H1 (cell line): ENCODE data around the gene OBSCN. TPM values are rescaled to one million over a fixed set of nuclear protein-coding genes. Genes with fewer than 3 reads are reported as not detected.

ENCODE experiments used
- CTCF ChIA-PET: fragments of 300-600 bp; sonication (Branson Sonifier 250); formaldehyde crosslinking; loops from one replicate; lab custom pipeline; 2021; ENCODE audit not compliant: partially characterized antibody; lab: Charles Lee
- POLR2A ChIA-PET: fragments of 300-600 bp; sonication (Branson Sonifier 250); formaldehyde crosslinking; loops from one replicate; lab custom pipeline; 2021; ENCODE audit warnings: inconsistent platforms; ENCODE audit not compliant: partially characterized antibody; lab: Charles Lee
- DNase-seq, 2 experiments: peaks; one replicate each; pipeline versions ENCODE4 v3.0.0 to v3.0.0-alpha.2; 2010 to 2022; ENCODE audit warnings: low spot score in 2 of 2, low read depth in 1 of 2, mixed read lengths in 1 of 2
- FAIRE-seq: peaks from 2 replicates; lab custom pipeline; 2011; peaks lifted over from hg19 to GRCh38; lab: Jason Lieb, UNC
- H2AFZ ChIP-seq: 2 replicates; pipeline ENCODE4 v1.8.1; 2012; ENCODE audit warnings: low read length, inconsistent platforms
- H2AK5ac ChIP-seq: 2 replicates; pipeline ENCODE4 v1.6.1; 2013; ENCODE audit warnings: low read depth, low read length
- H2BK120ac ChIP-seq: replicated peaks from 2 replicates; pipeline ENCODE3; 2013; ENCODE audit warnings: low read depth, low read length, inconsistent platforms
- H2BK12ac ChIP-seq: 2 replicates; pipeline ENCODE4 v1.6.1; 2013; ENCODE audit warnings: low read depth, low read length
- H2BK15ac ChIP-seq: 2 replicates; pipeline ENCODE4 v1.6.1; 2013; ENCODE audit warnings: low read length
- H2BK20ac ChIP-seq: 2 replicates; pipeline ENCODE4 v1.6.1; 2013; ENCODE audit warnings: low read length
- H2BK5ac ChIP-seq: 2 replicates; pipeline ENCODE4 v1.6.1; 2013; ENCODE audit warnings: low read depth, low read length
- H3K14ac ChIP-seq: 2 replicates; pipeline ENCODE4 v1.6.1; 2013; ENCODE audit warnings: inconsistent platforms; ENCODE audit not compliant: insufficient read length
- H3K18ac ChIP-seq: 2 replicates; pipeline ENCODE4 v1.6.1; 2013; ENCODE audit warnings: low read length; ENCODE audit errors: extremely low read depth
- H3K23ac ChIP-seq: 2 replicates; pipeline ENCODE4 v1.6.1; 2013; ENCODE audit warnings: inconsistent platforms; ENCODE audit not compliant: insufficient read length
- H3K23me2 ChIP-seq: 2 replicates; pipeline ENCODE4 v1.6.1; 2013; ENCODE audit warnings: low read depth, low read length
- H3K27ac ChIP-seq: 2 replicates; pipeline ENCODE4 v1.6.1; 2011; ENCODE audit warnings: low read depth, low read length, inconsistent platforms
- H3K27me3 ChIP-seq, 4 experiments: replicated peaks in 1 of 4; 1 replicate in 1 of 4; 2 replicates in 3 of 4; pipeline versions ENCODE4 v1.6.1 to v1.8.1; 2011 to 2013; ENCODE audit warnings: low read length in 3 of 4, mild to moderate bottlenecking in 3 of 4, inconsistent platforms in 2 of 4, mixed read lengths in 2 of 4, moderate library complexity in 1 of 4; ENCODE audit not compliant: control insufficient read depth in 3 of 4, insufficient read depth in 3 of 4; ENCODE audit errors: extremely low read depth in 1 of 4
- H3K36me3 ChIP-seq, 4 experiments: 2 replicates each; pipeline versions ENCODE4 v1.6.1 to v1.8.1; 2011 to 2013; ENCODE audit warnings: mild to moderate bottlenecking in 4 of 4, low read length in 3 of 4, moderate library complexity in 2 of 4, control low read depth in 1 of 4, inconsistent platforms in 1 of 4; ENCODE audit not compliant: insufficient read depth in 4 of 4, control insufficient read depth in 2 of 4
- H3K4ac ChIP-seq: replicated peaks from 2 replicates; pipeline ENCODE3; 2013; ENCODE audit warnings: low read length, low read depth, mixed read lengths, inconsistent platforms; ENCODE audit not compliant: insufficient read length
- H3K4me1 ChIP-seq, 4 experiments: replicated peaks in 1 of 4; 1 replicate in 1 of 4; 2 replicates in 3 of 4; pipeline versions ENCODE4 v1.6.1 to v1.8.1; 2011 to 2013; ENCODE audit warnings: low read length in 3 of 4, inconsistent platforms in 2 of 4, mixed read lengths in 1 of 4; ENCODE audit not compliant: insufficient read depth in 4 of 4, control insufficient read depth in 3 of 4
- H3K4me2 ChIP-seq, 2 experiments: 2 replicates each; pipeline versions ENCODE4 v1.6.1 to v1.8.1; 2011 to 2013; ENCODE audit warnings: low read depth in 2 of 2, low read length in 2 of 2, control low read depth in 1 of 2, inconsistent platforms in 1 of 2, mild to moderate bottlenecking in 1 of 2; ENCODE audit not compliant: insufficient read depth in 1 of 2
- H3K4me3 ChIP-seq, 4 experiments: fragments of 200-600, 300-600 bp in 1 of 4; sonication (generic), shearing (Covaris generic), sonication (Bioruptor Twin) in 1 of 4; 2 replicates each; pipeline versions ENCODE4 v1.5.1 to v1.8.1; 2011 to 2016; ENCODE audit warnings: low read length in 4 of 4, low read depth in 3 of 4, control low read depth in 2 of 4, inconsistent platforms in 2 of 4, mild to moderate bottlenecking in 2 of 4, mixed read lengths in 1 of 4, moderate library complexity in 1 of 4; ENCODE audit not compliant: insufficient read depth in 2 of 4; ENCODE audit errors: extremely low read depth in 1 of 4
- H3K56ac ChIP-seq: replicated peaks from 2 replicates; pipeline ENCODE3; 2013; ENCODE audit warnings: low read depth, mild to moderate bottlenecking, mixed read lengths, low read length, inconsistent platforms; ENCODE audit not compliant: insufficient read length
- H3K79me1 ChIP-seq: 2 replicates; pipeline ENCODE4 v1.6.1; 2013; ENCODE audit warnings: low read depth, low read length, control low read depth
- H3K79me2 ChIP-seq, 2 experiments: 2 replicates each; pipeline versions ENCODE4 v1.6.1 to v1.8.1; 2012 to 2013; ENCODE audit warnings: low read length in 2 of 2, mild to moderate bottlenecking in 2 of 2, inconsistent platforms in 1 of 2; ENCODE audit not compliant: insufficient read depth in 2 of 2, control insufficient read depth in 1 of 2
- H3K9ac ChIP-seq, 4 experiments: replicated peaks in 1 of 4; 1 replicate in 1 of 4; 2 replicates in 3 of 4; pipeline versions ENCODE4 v1.6.1 to v1.8.1; 2011 to 2013; ENCODE audit warnings: low read depth in 3 of 4, low read length in 3 of 4, control low read depth in 2 of 4, mild to moderate bottlenecking in 2 of 4, moderate library complexity in 2 of 4, inconsistent platforms in 1 of 4; ENCODE audit errors: extremely low read depth in 1 of 4
- H3K9me3 ChIP-seq, 2 experiments: 2 replicates each; pipeline versions ENCODE4 v1.6.1 to v1.8.1; 2012 to 2013; ENCODE audit warnings: mild to moderate bottlenecking in 2 of 2, moderate library complexity in 2 of 2, control low read depth in 1 of 2, inconsistent platforms in 1 of 2, low read depth in 1 of 2, low read length in 1 of 2, mixed read lengths in 1 of 2; ENCODE audit not compliant: insufficient read depth in 2 of 2
- H4K20me1 ChIP-seq, 2 experiments: replicated peaks in 1 of 2; 2 replicates each; pipeline versions ENCODE3 to v1.8.1; 2011 to 2013; ENCODE audit warnings: inconsistent platforms in 2 of 2, low read length in 2 of 2, mild to moderate bottlenecking in 1 of 2; ENCODE audit not compliant: insufficient read depth in 2 of 2, control insufficient read depth in 1 of 2
- H4K5ac ChIP-seq: 2 replicates; pipeline ENCODE4 v1.6.1; 2013; ENCODE audit warnings: low read length, low read depth, mixed read lengths, inconsistent platforms; ENCODE audit not compliant: insufficient read length
- H4K8ac ChIP-seq: 2 replicates; pipeline ENCODE4 v1.8.0; 2013; ENCODE audit warnings: mild to moderate bottlenecking, moderate library complexity, low read length, inconsistent platforms; ENCODE audit not compliant: insufficient read depth; ENCODE audit errors: extremely low read depth
- H4K91ac ChIP-seq: replicated peaks from 2 replicates; pipeline ENCODE3; 2013; ENCODE audit warnings: low read length, mixed read lengths, inconsistent platforms; ENCODE audit not compliant: insufficient read length
- BRCA1 ChIP-seq: IDR thresholded peaks from 2 replicates; pipeline ENCODE4 v1.6.1; 2012; ENCODE audit warnings: low read depth, low read length, improper control_type of control experiment
- CEBPB ChIP-seq: IDR thresholded peaks from 2 replicates; pipeline ENCODE4 v1.6.1; 2012; ENCODE audit warnings: low read depth, low read length
- CHD2 ChIP-seq: IDR thresholded peaks from 2 replicates; pipeline ENCODE4 v1.6.1; 2012; ENCODE audit warnings: low read length, improper control_type of control experiment
- EP300 ChIP-seq, 2 experiments: IDR thresholded peaks; 1 replicate in 1 of 2; 2 replicates in 1 of 2; pipeline ENCODE4 v1.6.1; 2011 to 2012; ENCODE audit warnings: low read depth in 2 of 2, low read length in 2 of 2, mild to moderate bottlenecking in 2 of 2, borderline replicate concordance in 1 of 2, inconsistent platforms in 1 of 2, moderate library complexity in 1 of 2
- FOSL1 ChIP-seq: IDR thresholded peaks from 2 replicates; pipeline ENCODE4 v1.6.1; 2011; ENCODE audit warnings: mild to moderate bottlenecking, low read depth, low read length, moderate library complexity; ENCODE audit not compliant: insufficient read depth
- HDAC6 ChIP-seq: IDR thresholded peaks from one replicate; pipeline ENCODE4 v1.7.1; 2012; ENCODE audit warnings: low read depth, mild to moderate bottlenecking, inconsistent platforms, low read length, moderate library complexity
- MAFK ChIP-seq: IDR thresholded peaks from 2 replicates; pipeline ENCODE4 v1.6.1; 2012; ENCODE audit warnings: low read depth, mild to moderate bottlenecking, improper control_type of control experiment, low read length
- MAX ChIP-seq: IDR thresholded peaks from 2 replicates; pipeline ENCODE4 v1.6.1; 2012; ENCODE audit warnings: inconsistent platforms
- NRF1 ChIP-seq: IDR thresholded peaks from 2 replicates; pipeline ENCODE4 v1.6.1; 2011; ENCODE audit warnings: mild to moderate bottlenecking, low read depth, low read length, improper control_type of control experiment
- PHF8 ChIP-seq: fragments of 200-600 bp; sonication (generic); conservative IDR thresholded peaks from 2 replicates; pipeline ENCODE4 v1.7.1; 2012; ENCODE audit warnings: low read depth, mild to moderate bottlenecking, inconsistent platforms, low read length, moderate library complexity
- POLR2AphosphoS5 ChIP-seq: IDR thresholded peaks from 2 replicates; pipeline ENCODE4 v1.6.1; 2011; ENCODE audit warnings: low read depth, low read length
- RNF2 ChIP-seq: fragments of 200-900, 300-1000 bp; sonication (generic); IDR thresholded peaks from 2 replicates; pipeline ENCODE4 v1.7.1; 2016; ENCODE audit warnings: borderline replicate concordance, low read depth, mild to moderate bottlenecking, antibody characterized with exemption, low read length; ENCODE audit not compliant: poor library complexity, severe bottlenecking; ENCODE audit errors: missing control alignments
- SP2 ChIP-seq: IDR thresholded peaks from 2 replicates; pipeline ENCODE4 v1.6.1; 2012; ENCODE audit warnings: mild to moderate bottlenecking, low read length, inconsistent platforms
- SRF ChIP-seq: IDR thresholded peaks from 2 replicates; pipeline ENCODE4 v1.6.1; 2011; ENCODE audit warnings: mild to moderate bottlenecking, low read depth, low read length, moderate library complexity
- TCF12 ChIP-seq: IDR thresholded peaks from 2 replicates; pipeline ENCODE4 v1.6.1; 2011; ENCODE audit warnings: low read depth, mild to moderate bottlenecking, low read length
- WGBS, 2 experiments: shearing (Covaris generic) in 1 of 2; methylation state at CpG; one replicate each; pipeline versions ENCODE4 v1.1.6 to v1.1.7; 2013 to 2015; ENCODE audit warnings: low lambda C conversion rate in 2 of 2, mixed read lengths in 2 of 2, inconsistent platforms in 1 of 2, low coverage in 1 of 2, missing lambda C conversion rate in 1 of 2; ENCODE audit not compliant: insufficient replicate concordance in 2 of 2, insufficient coverage in 1 of 2, insufficient read length in 1 of 2; ENCODE audit errors: extremely low coverage in 1 of 2, missing lambda C conversion rate in 1 of 2; 5-methylcytosine and 5-hydroxymethylcytosine counted together
- polyA plus RNA-seq, 7 experiments: library from polyadenylated mRNA; depleted of rRNA in 3 of 7; stranded (reverse) in 5 of 7; unstranded in 2 of 7; fragments of >200 nt in 5 of 7; fragments of 200-250 nt in 2 of 7; gene quantifications; 1 replicate in 5 of 7; 2 replicates in 1 of 7; 4 replicates in 1 of 7; pipeline versions ENCODE4 v1.2.1 to v1.2.3, GENCODE V29; 2011 to 2013; ENCODE audit warnings: missing spikeins in 2 of 7, mixed read lengths in 2 of 7
- total RNA-seq: library from RNA; stranded (reverse); fragmentation: NEBNext Ultra II Directional; extraction: Animal tissue kit (Norgen Biotek cat#: 25700); gene quantifications from 2 replicates; pipeline ENCODE4 v1.2.1, GENCODE V29; 2021

Gene OBSCN
- total and polyA plus RNA-seq, 2 of the 8 experiments (the other 6 are each of a cell fraction or from before 2014, with no cell fraction given) = 7.5 to 28.4 TPM

- POLR2A ChIA-PET = interaction anchor here (0.9 to 1.1 kb wide), 3 partner anchors 11 to 131 kb away, joined by 3 to 4 read pairs (median 3); no protein-coding TSS in a partner anchor
- no peak for FAIRE-seq
- no peaks in the 10 kb centered on the region for H3K79me1 ChIP-seq
- TF ChIP-seq SP2 = no peak
- no peak for TF ChIP-seq CHD2
- TF ChIP-seq RNF2 = no peak
- TF ChIP-seq PHF8 = no peak
- no peak for TF ChIP-seq TCF12
- no peak for TF ChIP-seq NRF1
- TF ChIP-seq CEBPB = no peak
- no peak for TF ChIP-seq EP300 (IDR thresholded peaks at IDR 0.05; ENCODE audit: borderline replicate concordance in 1 of 2, low read depth in 2 of 2, low read length in 2 of 2)
- no peak for TF ChIP-seq MAX
- TF ChIP-seq POLR2AphosphoS5 = no peak
- no peak for TF ChIP-seq MAFK
- TF ChIP-seq BRCA1 = no peak
- no peak for TF ChIP-seq SRF
- TF ChIP-seq HDAC6 = no peak
- no peak for TF ChIP-seq FOSL1
These were observed 155.8 kb downstream of the OBSCN start for GRCh38 chr1:228363686-228364067.

More at GRCh38 chr1:228363686-228364067, 155.8 kb downstream of the OBSCN start:
- Histone ChIP-seq H4K5ac (no peak overlapping the region), H3K36me3 (no peaks in the 10 kb centered on the region), H2AK5ac (no peak overlapping the region), H2BK12ac (no peak overlapping the region), H3K23ac (no peak overlapping the region), H4K20me1 (peaks cover 0 to 2% of the 10 kb centered on the region in 2 experiments), H2BK5ac (no peak overlapping the region), H4K8ac (no peak overlapping the region), H2BK15ac (no peak overlapping the region), H2BK20ac (no peak overlapping the region), H3K56ac (no peak overlapping the region), H3K79me2 (no peaks in the 10 kb centered on the region), H2AFZ (no peak overlapping the region), H3K4me3 (no peak overlapping the region), H3K4me1 (peaks cover 0 to 16% (median 5%) of the 10 kb centered on the region in 4 experiments; a peak in 4 of 7 replicates), H3K4ac (no peak overlapping the region), H3K4me2 (no peak overlapping the region), H3K18ac (no peak overlapping the region), H3K27me3 (no peaks in the 10 kb centered on the region; a peak in 3 of 7 replicates), H4K91ac (no peak overlapping the region), H2BK120ac (no peak overlapping the region), H3K9me3 (no peaks in the 10 kb centered on the region), H3K14ac (no peak overlapping the region), H3K9ac (no peak overlapping the region), H3K27ac (no peak overlapping the region), H3K23me2 (no peaks in the 10 kb centered on the region)
- CTCF ChIA-PET = interaction anchor here (0.8 kb wide), 1 partner anchor 22 kb away, joined by 3 read pairs; no protein-coding TSS in a partner anchor
- 72% methylated on average over 9 of the region's 9 CpGs; no CpG with 5 or more reads in 1 of the 2 experiments for WGBS, 2 experiments
- DNase-seq = no peak
